Measurements from ENCODE around the gene FLT1.

DNA sequence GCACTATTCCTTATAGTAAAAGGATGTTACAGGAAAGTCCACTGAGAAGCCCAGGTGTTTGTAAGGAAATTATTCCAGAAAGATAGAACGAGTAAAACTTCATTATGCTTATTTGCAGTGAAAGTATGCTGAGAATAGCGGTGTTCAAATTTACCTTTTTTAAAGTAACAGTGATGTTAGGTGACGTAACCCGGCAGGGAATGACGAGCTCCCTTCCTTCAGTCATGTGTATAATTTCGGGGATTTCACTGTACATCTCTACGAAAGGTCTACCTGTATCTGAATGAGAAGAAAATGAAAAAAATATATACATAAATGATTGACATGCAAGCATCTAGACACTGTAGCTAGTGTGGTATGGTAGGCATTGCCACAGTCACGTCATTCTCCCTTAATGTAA lies 56.9 kb downstream of the FLT1 start:
- TF ChIP-seq, protein P1, sequence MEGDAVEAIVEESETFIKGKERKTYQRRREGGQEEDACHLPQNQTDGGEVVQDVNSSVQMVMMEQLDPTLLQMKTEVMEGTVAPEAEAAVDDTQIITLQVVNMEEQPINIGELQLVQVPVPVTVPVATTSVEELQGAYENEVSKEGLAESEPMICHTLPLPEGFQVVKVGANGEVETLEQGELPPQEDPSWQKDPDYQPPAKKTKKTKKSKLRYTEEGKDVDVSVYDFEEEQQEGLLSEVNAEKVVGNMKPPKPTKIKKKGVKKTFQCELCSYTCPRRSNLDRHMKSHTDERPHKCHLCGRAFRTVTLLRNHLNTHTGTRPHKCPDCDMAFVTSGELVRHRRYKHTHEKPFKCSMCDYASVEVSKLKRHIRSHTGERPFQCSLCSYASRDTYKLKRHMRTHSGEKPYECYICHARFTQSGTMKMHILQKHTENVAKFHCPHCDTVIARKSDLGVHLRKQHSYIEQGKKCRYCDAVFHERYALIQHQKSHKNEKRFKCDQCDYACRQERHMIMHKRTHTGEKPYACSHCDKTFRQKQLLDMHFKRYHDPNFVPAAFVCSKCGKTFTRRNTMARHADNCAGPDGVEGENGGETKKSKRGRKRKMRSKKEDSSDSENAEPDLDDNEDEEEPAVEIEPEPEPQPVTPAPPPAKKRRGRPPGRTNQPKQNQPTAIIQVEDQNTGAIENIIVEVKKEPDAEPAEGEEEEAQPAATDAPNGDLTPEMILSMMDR (conservative IDR thresholded peaks at IDR 0.05), result no peak
- no peak for TF ChIP-seq EZH2 (IDR thresholded peaks at IDR 0.05; ENCODE audit: low read depth)
